ENCODE measurements around the gene WNK2.

The WNK2 gene

GRCh38 chr9:93194641-93195040 lies 10.7 kb downstream of the WNK2 start:
- Histone ChIP-seq H3K4me2 (ENCODE audit: low read depth, low read length, poor library complexity, severe bottlenecking) (no peak overlapping the region), H3K36me3 (ENCODE audit: low read length) (no peaks in the 10 kb centered on the region), H3K27ac (ENCODE audit: low read depth, low read length) (no peak overlapping the region), H3K79me2 (ENCODE audit: insufficient read depth, low read length) (no peaks in the 10 kb centered on the region), H3F3A (ENCODE audit: insufficient read depth) (no peaks in the 10 kb centered on the region), H3K4me3 (ENCODE audit: insufficient read depth, low read length, poor library complexity, severe bottlenecking) (no peak overlapping the region), H3K9ac (ENCODE audit: low read length) (no peak overlapping the region), H3K9me2 (replicated peaks; ENCODE audit: insufficient read depth, low read length) (no peaks in the 10 kb centered on the region), H3K27me3 (ENCODE audit: low read length) (no peaks in the 10 kb centered on the region), H4K20me1 (ENCODE audit: low read depth, low read length) (no peaks in the 10 kb centered on the region), H2AFZ (ENCODE audit: low read depth, low read length, severe bottlenecking) (no peak overlapping the region), H3K9me3 (ENCODE audit: insufficient read depth, low read length) (no peaks in the 10 kb centered on the region)
- no peak for TF ChIP-seq EZH2phosphoT487 (conservative IDR thresholded peaks at IDR 0.05; ENCODE audit: low read length)
- TF ChIP-seq, protein P1, sequence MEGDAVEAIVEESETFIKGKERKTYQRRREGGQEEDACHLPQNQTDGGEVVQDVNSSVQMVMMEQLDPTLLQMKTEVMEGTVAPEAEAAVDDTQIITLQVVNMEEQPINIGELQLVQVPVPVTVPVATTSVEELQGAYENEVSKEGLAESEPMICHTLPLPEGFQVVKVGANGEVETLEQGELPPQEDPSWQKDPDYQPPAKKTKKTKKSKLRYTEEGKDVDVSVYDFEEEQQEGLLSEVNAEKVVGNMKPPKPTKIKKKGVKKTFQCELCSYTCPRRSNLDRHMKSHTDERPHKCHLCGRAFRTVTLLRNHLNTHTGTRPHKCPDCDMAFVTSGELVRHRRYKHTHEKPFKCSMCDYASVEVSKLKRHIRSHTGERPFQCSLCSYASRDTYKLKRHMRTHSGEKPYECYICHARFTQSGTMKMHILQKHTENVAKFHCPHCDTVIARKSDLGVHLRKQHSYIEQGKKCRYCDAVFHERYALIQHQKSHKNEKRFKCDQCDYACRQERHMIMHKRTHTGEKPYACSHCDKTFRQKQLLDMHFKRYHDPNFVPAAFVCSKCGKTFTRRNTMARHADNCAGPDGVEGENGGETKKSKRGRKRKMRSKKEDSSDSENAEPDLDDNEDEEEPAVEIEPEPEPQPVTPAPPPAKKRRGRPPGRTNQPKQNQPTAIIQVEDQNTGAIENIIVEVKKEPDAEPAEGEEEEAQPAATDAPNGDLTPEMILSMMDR (IDR thresholded peaks at IDR 0.05; ENCODE audit: insufficient read depth, low read length, poor library complexity, severe bottlenecking) = no peak

DNA sequence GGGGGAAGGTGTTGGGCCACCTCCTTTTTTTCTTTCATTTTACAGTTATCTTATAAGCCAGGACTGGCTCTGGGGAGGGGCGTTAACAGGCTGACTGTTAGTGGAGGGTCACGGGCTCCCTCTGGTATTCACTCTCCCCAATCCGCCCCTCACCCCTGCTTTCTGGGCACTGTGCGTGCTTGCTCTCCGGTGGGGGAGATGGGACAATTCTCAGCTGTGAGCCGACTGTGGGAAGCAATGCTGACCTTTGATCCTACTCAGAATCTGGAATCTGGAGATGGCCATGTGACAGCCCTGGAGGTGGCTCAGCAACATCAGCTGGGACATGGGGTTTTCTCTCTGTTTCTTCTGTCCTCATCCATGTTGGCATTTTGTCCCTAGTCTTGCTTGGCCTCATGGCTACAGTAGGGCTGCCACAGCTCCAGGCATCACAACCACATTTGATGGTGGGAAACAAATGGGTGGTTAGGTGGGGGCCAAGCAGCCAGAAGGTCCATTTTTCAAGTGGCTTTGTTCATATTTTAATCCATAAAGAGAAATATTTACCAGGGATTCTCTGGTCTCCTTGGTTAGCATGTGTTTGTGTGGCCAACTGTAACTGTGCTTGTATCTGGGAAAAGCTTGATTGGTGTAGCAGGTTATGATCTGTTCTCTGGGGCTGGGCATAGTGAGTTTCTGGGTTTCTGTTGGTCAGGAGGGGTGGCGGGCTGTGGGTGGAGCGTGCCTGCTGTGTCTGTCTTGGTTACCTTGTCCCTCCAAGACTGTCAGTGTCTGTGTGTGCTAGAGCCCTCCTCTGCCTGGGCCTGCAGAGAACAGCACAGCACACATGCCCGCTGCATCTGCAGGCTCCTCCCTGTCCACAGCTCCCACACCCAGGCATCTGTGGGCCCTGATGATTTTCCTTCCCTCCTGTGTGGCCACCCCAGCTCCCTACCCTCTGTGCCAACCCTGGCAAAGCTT lies 12.4 kb downstream of the WNK2 start:
- H3K9ac ChIP-seq (ENCODE audit: low read length) = no peak overlapping the region
- H3K27me3 ChIP-seq (ENCODE audit: low read length) = no peaks in the 10 kb centered on the region
- no peaks in the 10 kb centered on the region for H3K36me3 ChIP-seq (ENCODE audit: low read length)
- no peaks in the 10 kb centered on the region for H3K79me2 ChIP-seq (ENCODE audit: insufficient read depth, low read length)
- TF ChIP-seq, protein P1 (IDR thresholded peaks at IDR 0.05; ENCODE audit: insufficient read depth, low read length, poor library complexity, severe bottlenecking) = no peak
- TF ChIP-seq EZH2phosphoT487 (conservative IDR thresholded peaks at IDR 0.05; ENCODE audit: low read length) = no peak
- H3K4me2 ChIP-seq (ENCODE audit: low read depth, low read length, poor library complexity, severe bottlenecking) = no peak overlapping the region
- no peak overlapping the region for H3K27ac ChIP-seq (ENCODE audit: low read depth, low read length)
- no peaks in the 10 kb centered on the region for H4K20me1 ChIP-seq (ENCODE audit: low read depth, low read length)
- no peak overlapping the region for H3K4me3 ChIP-seq (ENCODE audit: insufficient read depth, low read length, poor library complexity, severe bottlenecking)
- no peaks in the 10 kb centered on the region for H3F3A ChIP-seq (ENCODE audit: insufficient read depth)
- H3K9me3 ChIP-seq (ENCODE audit: insufficient read depth, low read length) = no peaks in the 10 kb centered on the region
- H2AFZ ChIP-seq (ENCODE audit: low read depth, low read length, severe bottlenecking) = no peak overlapping the region
- H3K9me2 ChIP-seq (replicated peaks; ENCODE audit: insufficient read depth, low read length) = no peaks in the 10 kb centered on the region

DNA sequence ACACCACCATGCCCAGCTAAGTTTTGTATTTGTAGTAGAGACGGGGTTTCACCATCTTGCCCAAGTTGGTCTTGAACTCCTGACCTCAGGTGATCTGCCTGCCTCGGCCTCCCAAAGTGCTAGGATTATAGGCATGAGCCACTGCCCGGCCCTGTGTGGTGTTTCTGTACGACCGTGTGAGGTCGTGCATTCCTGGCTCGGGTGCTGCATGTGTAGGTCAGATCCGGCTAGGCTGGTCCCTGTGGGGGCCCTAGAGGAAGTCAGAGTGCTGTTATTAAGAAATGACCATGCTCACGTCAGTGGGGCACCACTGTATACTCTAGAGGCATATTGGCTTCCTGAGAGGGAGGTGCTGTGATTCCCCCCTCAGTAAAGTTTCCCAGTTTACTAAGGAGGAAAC lies 13.7 kb downstream of the WNK2 start:
- Histone ChIP-seq H3K9me3 (ENCODE audit: insufficient read depth, low read length) (no peaks in the 10 kb centered on the region), H3K27me3 (ENCODE audit: low read length) (no peaks in the 10 kb centered on the region), H3K4me2 (ENCODE audit: low read depth, low read length, poor library complexity, severe bottlenecking) (no peak overlapping the region), H4K20me1 (ENCODE audit: low read depth, low read length) (no peaks in the 10 kb centered on the region), H3K27ac (ENCODE audit: low read depth, low read length) (no peak overlapping the region), H2AFZ (ENCODE audit: low read depth, low read length, severe bottlenecking) (no peak overlapping the region), H3K36me3 (ENCODE audit: low read length) (no peaks in the 10 kb centered on the region), H3K9me2 (replicated peaks; ENCODE audit: insufficient read depth, low read length) (no peaks in the 10 kb centered on the region), H3K79me2 (ENCODE audit: insufficient read depth, low read length) (no peaks in the 10 kb centered on the region), H3K9ac (ENCODE audit: low read length) (no peak overlapping the region), H3F3A (ENCODE audit: insufficient read depth) (no peaks in the 10 kb centered on the region), H3K4me3 (ENCODE audit: insufficient read depth, low read length, poor library complexity, severe bottlenecking) (no peak overlapping the region)
- TF ChIP-seq EZH2phosphoT487 (conservative IDR thresholded peaks at IDR 0.05; ENCODE audit: low read length) = no peak
- TF ChIP-seq, protein P1 (IDR thresholded peaks at IDR 0.05; ENCODE audit: insufficient read depth, low read length, poor library complexity, severe bottlenecking) = no peak
